Measurements from ENCODE around the gene KIF20B. TPM values are rescaled to one million over a fixed set of nuclear protein-coding genes. Genes with fewer than 3 reads are reported as not detected.

Gene KIF20B
- total and polyA plus RNA-seq, 2 of the 8 experiments (the other 6 are each of a cell fraction or from before 2014, with no cell fraction given): 4.5 to 72.0 TPM

DNA sequence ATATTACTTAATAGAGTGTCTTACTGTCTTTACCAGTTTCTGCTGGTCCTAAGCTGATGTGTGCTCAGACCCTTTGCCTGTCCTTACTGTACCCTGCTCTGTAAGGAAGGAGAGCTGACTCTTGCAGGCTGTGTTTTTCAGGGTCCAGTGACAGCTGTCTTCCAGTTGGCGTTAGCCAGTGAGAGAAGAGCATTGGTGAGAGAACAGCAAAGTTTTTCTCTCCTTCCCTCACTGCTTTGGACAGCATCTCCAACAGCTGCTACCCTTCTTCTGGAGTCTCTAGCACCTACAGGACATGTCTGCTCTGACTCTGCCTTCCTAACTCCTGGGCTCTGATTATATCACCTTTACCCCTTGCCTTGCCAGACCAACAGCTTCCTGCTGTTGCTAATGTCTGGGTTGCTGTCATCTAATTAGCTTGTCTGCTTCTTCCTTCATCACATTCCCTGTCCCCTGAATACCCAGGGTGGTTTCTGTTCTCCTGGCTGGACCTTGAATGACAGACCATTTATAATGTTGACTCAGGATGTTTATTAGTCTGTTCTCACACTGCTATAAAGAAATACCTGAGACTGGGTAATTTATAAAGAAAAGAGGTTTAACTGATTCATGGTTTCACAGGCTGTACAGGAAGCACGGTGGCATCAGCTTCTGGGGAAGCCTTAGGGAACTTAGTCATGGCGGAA lies 32.9 kb upstream of the KIF20B start:
- H3K9ac ChIP-seq (replicated peaks in 1 of 4; ENCODE audit: extremely low read depth in 1 of 4, low read depth in 3 of 4, low read length in 3 of 4): no peak overlapping the region
- H4K91ac ChIP-seq (replicated peaks; ENCODE audit: insufficient read length, low read length): no peak overlapping the region
- peaks cover 0 to 2% (median 0%) of the 10 kb centered on the region in 4 experiments; a peak in 1 of 7 replicates for H3K4me1 ChIP-seq (replicated peaks in 1 of 4; ENCODE audit: control insufficient read depth in 3 of 4, insufficient read depth in 4 of 4, low read length in 3 of 4)
- no peak overlapping the region for H3K4me2 ChIP-seq (ENCODE audit: insufficient read depth in 1 of 2, low read depth in 2 of 2, low read length in 2 of 2)
- no peak overlapping the region for H2BK5ac ChIP-seq (ENCODE audit: low read depth, low read length)
- no peak overlapping the region for H2BK20ac ChIP-seq (ENCODE audit: low read length)
- CTCF ChIA-PET (ENCODE audit: partially characterized antibody): interaction anchor here (1.2 to 1.3 kb wide), 2 partner anchors 21 to 25 kb away, joined by 3 to 4 read pairs; no protein-coding TSS in a partner anchor
- no peak overlapping the region for H4K8ac ChIP-seq (ENCODE audit: extremely low read depth, insufficient read depth, low read length)
- no peak overlapping the region for H3K23ac ChIP-seq (ENCODE audit: insufficient read length)
- POLR2A ChIA-PET (ENCODE audit: partially characterized antibody): no interaction called here
- H2BK12ac ChIP-seq (ENCODE audit: low read depth, low read length): 0 out of 2 replicates have a peak overlapping the region, but pooled peaks have one; percentile 5
- H4K5ac ChIP-seq (ENCODE audit: insufficient read length, low read depth, low read length): no peak overlapping the region
- H3K79me1 ChIP-seq (ENCODE audit: low read depth, low read length): no peaks in the 10 kb centered on the region
- H2BK15ac ChIP-seq (ENCODE audit: low read length): no peak overlapping the region
- no peak for FAIRE-seq
- no peak overlapping the region for H3K18ac ChIP-seq (ENCODE audit: extremely low read depth, low read length)
- H3K4me3 ChIP-seq (ENCODE audit: extremely low read depth in 1 of 4, insufficient read depth in 2 of 4, low read depth in 3 of 4, low read length in 4 of 4): no peak overlapping the region
- H3K14ac ChIP-seq (ENCODE audit: insufficient read length): no peak overlapping the region
- H3K36me3 ChIP-seq (ENCODE audit: control insufficient read depth in 2 of 4, insufficient read depth in 4 of 4, low read length in 3 of 4): no peaks in the 10 kb centered on the region
- no peak overlapping the region for H2AFZ ChIP-seq (ENCODE audit: low read length)
- no peaks in the 10 kb centered on the region for H3K79me2 ChIP-seq (ENCODE audit: control insufficient read depth in 1 of 2, insufficient read depth in 2 of 2, low read length in 2 of 2)
- TF ChIP-seq ASH2L (IDR thresholded peaks at IDR 0.05; ENCODE audit: low read length): no peak
- TF ChIP-seq GABPA (IDR thresholded peaks at IDR 0.05; ENCODE audit: borderline replicate concordance, insufficient read depth, low read length): no peak
- TF ChIP-seq TAF1 (IDR thresholded peaks at IDR 0.05; ENCODE audit: low read depth, low read length): no peak
- no peak for TF ChIP-seq CTBP2 (IDR thresholded peaks at IDR 0.05; ENCODE audit: borderline replicate concordance, insufficient read depth, insufficient read length, low read length)
- TF ChIP-seq RXRA (IDR thresholded peaks at IDR 0.05; ENCODE audit: insufficient read depth, low read depth, low read length): no peak
- TF ChIP-seq ZNF274 (IDR thresholded peaks at IDR 0.05; ENCODE audit: borderline replicate concordance, extremely low read depth, low read length): no peak
- no peak for TF ChIP-seq CBX5 (IDR thresholded peaks at IDR 0.05; ENCODE audit: low read depth, low read length)
- TF ChIP-seq, protein P1, sequence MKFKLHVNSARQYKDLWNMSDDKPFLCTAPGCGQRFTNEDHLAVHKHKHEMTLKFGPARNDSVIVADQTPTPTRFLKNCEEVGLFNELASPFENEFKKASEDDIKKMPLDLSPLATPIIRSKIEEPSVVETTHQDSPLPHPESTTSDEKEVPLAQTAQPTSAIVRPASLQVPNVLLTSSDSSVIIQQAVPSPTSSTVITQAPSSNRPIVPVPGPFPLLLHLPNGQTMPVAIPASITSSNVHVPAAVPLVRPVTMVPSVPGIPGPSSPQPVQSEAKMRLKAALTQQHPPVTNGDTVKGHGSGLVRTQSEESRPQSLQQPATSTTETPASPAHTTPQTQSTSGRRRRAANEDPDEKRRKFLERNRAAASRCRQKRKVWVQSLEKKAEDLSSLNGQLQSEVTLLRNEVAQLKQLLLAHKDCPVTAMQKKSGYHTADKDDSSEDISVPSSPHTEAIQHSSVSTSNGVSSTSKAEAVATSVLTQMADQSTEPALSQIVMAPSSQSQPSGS (IDR thresholded peaks at IDR 0.05; ENCODE audit: low read length): no peak
- no peak for TF ChIP-seq GTF2F1 (IDR thresholded peaks at IDR 0.05; ENCODE audit: borderline replicate concordance, low read depth, low read length)
- TF ChIP-seq POLR2AphosphoS5 (IDR thresholded peaks at IDR 0.05; ENCODE audit: low read depth, low read length): no peak
- no peak for TF ChIP-seq FOSL1 (IDR thresholded peaks at IDR 0.05; ENCODE audit: insufficient read depth, low read depth, low read length)
- H3K27ac ChIP-seq (ENCODE audit: low read depth, low read length): no peak overlapping the region
- H2AK5ac ChIP-seq (ENCODE audit: low read depth, low read length): no peak overlapping the region
- H3K9me3 ChIP-seq (ENCODE audit: insufficient read depth in 2 of 2, low read depth in 1 of 2, low read length in 1 of 2): no peaks in the 10 kb centered on the region
- H3K27me3 ChIP-seq (replicated peaks in 1 of 4; ENCODE audit: control insufficient read depth in 3 of 4, extremely low read depth in 1 of 4, insufficient read depth in 3 of 4, low read length in 3 of 4): no peaks in the 10 kb centered on the region
- no peaks in the 10 kb centered on the region for H3K23me2 ChIP-seq (ENCODE audit: low read depth, low read length)
- H3K56ac ChIP-seq (replicated peaks; ENCODE audit: insufficient read length, low read depth, low read length): no peak overlapping the region
- H4K20me1 ChIP-seq (replicated peaks in 1 of 2; ENCODE audit: control insufficient read depth in 1 of 2, insufficient read depth in 2 of 2, low read length in 2 of 2): no peaks in the 10 kb centered on the region
- H3K4ac ChIP-seq (replicated peaks; ENCODE audit: insufficient read length, low read depth, low read length): no peak overlapping the region
- WGBS, 2 experiments (ENCODE audit: extremely low coverage in 1 of 2, insufficient coverage in 1 of 2, insufficient read length in 1 of 2, insufficient replicate concordance in 2 of 2, low coverage in 1 of 2, low lambda C conversion rate in 2 of 2, missing lambda C conversion rate in 1 of 2): 85% methylated on average over 3 of the region's 3 CpGs; no CpG with 5 or more reads in 1 of the 2 experiments
- no peak for DNase-seq (ENCODE audit: low read depth in 1 of 2, low spot score in 2 of 2)
- H2BK120ac ChIP-seq (replicated peaks; ENCODE audit: low read depth, low read length): no peak overlapping the region
